Measurements from ENCODE around the gene NAALAD2. TPM values are rescaled to one million over a fixed set of nuclear protein-coding genes. Genes with fewer than 3 reads are reported as not detected.

NAALAD2 gene
- total RNA-seq, 1 donor from 2014 or later = 3.1 TPM

DNA sequence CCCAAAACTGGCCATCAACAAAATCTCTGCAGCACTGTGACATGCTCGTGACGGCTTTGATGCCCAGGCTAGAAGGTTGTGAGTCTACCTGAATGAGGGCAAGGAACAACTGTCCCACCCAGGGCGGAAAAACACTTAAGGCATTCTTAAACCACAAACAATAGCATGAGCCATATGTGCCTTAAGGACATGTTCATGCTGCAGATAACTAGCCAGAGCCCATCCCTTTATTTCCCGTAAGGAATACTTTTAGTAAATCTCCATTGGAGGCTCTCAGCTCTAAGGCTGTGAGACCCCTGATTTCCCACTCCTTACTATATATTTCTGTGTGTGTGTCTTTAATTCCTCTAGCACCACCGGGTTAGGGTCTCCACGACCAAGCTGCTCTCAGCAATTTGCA is 85.0 kb downstream of the NAALAD2 start:
- Histone ChIP-seq H3K4me2 (ENCODE audit: low read length) (no peak overlapping the region), H3K27me3 (ENCODE audit: insufficient read depth, low read length) (no peaks in the 10 kb centered on the region), H3K4me1 (ENCODE audit: insufficient read depth, low read length) (peaks cover 20% of the 10 kb centered on the region), H3K79me2 (ENCODE audit: insufficient read depth, low read length) (peaks cover 89% of the 10 kb centered on the region), H3K9me3 (ENCODE audit: insufficient read depth, low read depth, low read length) (no peaks in the 10 kb centered on the region), H3K9ac (ENCODE audit: low read length) (no peak overlapping the region), H3K36me3 (ENCODE audit: insufficient read depth, low read length) (peaks cover 4% of the 10 kb centered on the region), H2AFZ (ENCODE audit: low read depth, low read length) (no peak overlapping the region), H3K27ac (ENCODE audit: low read depth, low read length) (no peak overlapping the region), H3K4me3 (ENCODE audit: insufficient read depth, low read depth, low read length) (no peak overlapping the region), H4K20me1 (ENCODE audit: insufficient read depth, low read length) (peaks cover 54% of the 10 kb centered on the region)
- H3K36me3 Mint-ChIP-seq (ENCODE audit: low read depth, unreplicated experiment) = no peaks in the 10 kb centered on the region
- H3K4me1 Mint-ChIP-seq (ENCODE audit: low read depth, unreplicated experiment) = peaks cover 9% of the 10 kb centered on the region
- peak overlapping the region; percentile 41 for H3K4me3 Mint-ChIP-seq (ENCODE audit: unreplicated experiment)
- H3K9me3 Mint-ChIP-seq (ENCODE audit: unreplicated experiment) = no peaks in the 10 kb centered on the region
- TF ChIP-seq, protein P1, sequence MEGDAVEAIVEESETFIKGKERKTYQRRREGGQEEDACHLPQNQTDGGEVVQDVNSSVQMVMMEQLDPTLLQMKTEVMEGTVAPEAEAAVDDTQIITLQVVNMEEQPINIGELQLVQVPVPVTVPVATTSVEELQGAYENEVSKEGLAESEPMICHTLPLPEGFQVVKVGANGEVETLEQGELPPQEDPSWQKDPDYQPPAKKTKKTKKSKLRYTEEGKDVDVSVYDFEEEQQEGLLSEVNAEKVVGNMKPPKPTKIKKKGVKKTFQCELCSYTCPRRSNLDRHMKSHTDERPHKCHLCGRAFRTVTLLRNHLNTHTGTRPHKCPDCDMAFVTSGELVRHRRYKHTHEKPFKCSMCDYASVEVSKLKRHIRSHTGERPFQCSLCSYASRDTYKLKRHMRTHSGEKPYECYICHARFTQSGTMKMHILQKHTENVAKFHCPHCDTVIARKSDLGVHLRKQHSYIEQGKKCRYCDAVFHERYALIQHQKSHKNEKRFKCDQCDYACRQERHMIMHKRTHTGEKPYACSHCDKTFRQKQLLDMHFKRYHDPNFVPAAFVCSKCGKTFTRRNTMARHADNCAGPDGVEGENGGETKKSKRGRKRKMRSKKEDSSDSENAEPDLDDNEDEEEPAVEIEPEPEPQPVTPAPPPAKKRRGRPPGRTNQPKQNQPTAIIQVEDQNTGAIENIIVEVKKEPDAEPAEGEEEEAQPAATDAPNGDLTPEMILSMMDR (IDR thresholded peaks at IDR 0.05; ENCODE audit: insufficient read depth, low read depth, low read length) = no peak
- no peak for TF ChIP-seq EZH2 (IDR thresholded peaks at IDR 0.05; ENCODE audit: insufficient read depth, low read length)
- no peaks in the 10 kb centered on the region for H3K27me3 Mint-ChIP-seq (ENCODE audit: low read depth, unreplicated experiment)
- no peak overlapping the region for H3K27ac Mint-ChIP-seq (ENCODE audit: unreplicated experiment)
- FAIRE-seq = no peak
- DNase-seq (ENCODE audit: low read depth) = no peak

DNA sequence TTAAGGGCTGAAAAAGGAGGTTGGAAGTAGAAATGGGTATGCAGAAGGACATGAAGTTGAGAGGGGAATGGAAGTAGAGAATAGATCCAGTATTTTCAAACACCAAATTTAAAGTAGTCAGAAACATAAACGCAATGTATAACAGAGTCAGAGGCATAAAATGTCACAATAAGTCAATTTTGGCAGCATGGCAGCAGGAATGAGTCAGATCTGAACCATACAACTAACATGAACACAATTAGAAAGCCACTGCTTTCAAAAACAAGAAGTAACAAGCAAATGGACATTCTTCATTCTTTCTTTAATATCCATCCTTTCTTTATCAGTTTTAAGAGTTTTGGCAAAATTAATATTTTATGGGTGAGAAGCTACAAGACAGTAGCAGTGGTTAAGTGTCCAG is 85.9 kb downstream of the NAALAD2 start:
- no peaks in the 10 kb centered on the region for H3K9me3 Mint-ChIP-seq (ENCODE audit: unreplicated experiment)
- Histone ChIP-seq H3K27ac (ENCODE audit: low read depth, low read length) (no peak overlapping the region), H3K4me2 (ENCODE audit: low read length) (peak overlapping the region; percentile 93), H3K9ac (ENCODE audit: low read length) (no peak overlapping the region), H3K27me3 (ENCODE audit: insufficient read depth, low read length) (no peaks in the 10 kb centered on the region), H3K4me1 (ENCODE audit: insufficient read depth, low read length) (peaks cover 20% of the 10 kb centered on the region), H3K79me2 (ENCODE audit: insufficient read depth, low read length) (peaks cover 79% of the 10 kb centered on the region), H2AFZ (ENCODE audit: low read depth, low read length) (no peak overlapping the region), H3K4me3 (ENCODE audit: insufficient read depth, low read depth, low read length) (peak overlapping the region; percentile 95), H3K9me3 (ENCODE audit: insufficient read depth, low read depth, low read length) (no peaks in the 10 kb centered on the region), H3K36me3 (ENCODE audit: insufficient read depth, low read length) (no peaks in the 10 kb centered on the region), H4K20me1 (ENCODE audit: insufficient read depth, low read length) (peaks cover 54% of the 10 kb centered on the region)
- H3K27me3 Mint-ChIP-seq (ENCODE audit: low read depth, unreplicated experiment) = no peaks in the 10 kb centered on the region
- peaks cover 9% of the 10 kb centered on the region for H3K4me1 Mint-ChIP-seq (ENCODE audit: low read depth, unreplicated experiment)
- H3K4me3 Mint-ChIP-seq (ENCODE audit: unreplicated experiment) = peak overlapping the region; percentile 22
- no peaks in the 10 kb centered on the region for H3K36me3 Mint-ChIP-seq (ENCODE audit: low read depth, unreplicated experiment)
- FAIRE-seq (peak; percentile 39), DNase-seq (ENCODE audit: low read depth) (peak; percentile 53)
- no peak overlapping the region for H3K27ac Mint-ChIP-seq (ENCODE audit: unreplicated experiment)
- no peak for TF ChIP-seq EZH2 (IDR thresholded peaks at IDR 0.05; ENCODE audit: insufficient read depth, low read length)
- TF ChIP-seq, protein P1 (IDR thresholded peaks at IDR 0.05; ENCODE audit: insufficient read depth, low read depth, low read length) = no peak

DNA sequence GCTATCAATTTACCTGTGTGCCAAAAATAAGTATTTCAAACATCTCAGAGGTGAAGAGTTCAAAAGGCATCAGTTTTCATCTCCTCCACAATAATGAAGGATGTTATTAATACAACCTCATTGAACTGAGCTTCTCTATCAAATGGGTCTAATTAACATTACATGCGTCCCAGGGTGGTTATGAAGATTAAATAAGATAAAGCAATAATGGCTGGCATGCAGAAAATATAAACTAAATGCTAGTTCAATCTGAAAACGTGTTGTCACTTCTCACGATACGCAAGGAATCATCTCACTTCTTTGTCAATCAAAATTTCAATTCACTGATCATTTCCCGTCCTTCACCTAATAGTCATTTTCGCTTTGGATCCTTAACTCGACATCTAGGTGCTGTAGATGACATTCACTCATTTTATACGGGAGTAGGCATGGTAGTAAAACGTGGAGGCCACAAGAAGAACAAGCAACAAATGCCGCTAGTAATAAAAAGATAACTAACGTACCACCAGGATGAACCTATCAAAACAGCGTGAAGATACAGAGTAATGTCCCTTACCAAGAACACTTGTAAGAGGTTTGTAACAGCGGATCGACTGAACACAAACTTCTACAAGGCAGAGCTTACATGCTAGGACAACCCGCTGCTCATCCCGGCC is 87.5 kb downstream of the NAALAD2 start:
- Histone ChIP-seq H3K9ac (ENCODE audit: low read length) (peak overlapping the region; percentile 94), H3K4me3 (ENCODE audit: insufficient read depth, low read depth, low read length) (peak overlapping the region; percentile 95), H3K9me3 (ENCODE audit: insufficient read depth, low read depth, low read length) (no peaks in the 10 kb centered on the region), H3K27me3 (ENCODE audit: insufficient read depth, low read length) (no peaks in the 10 kb centered on the region), H3K4me2 (ENCODE audit: low read length) (peak overlapping the region; percentile 93), H2AFZ (ENCODE audit: low read depth, low read length) (peak overlapping the region; percentile 93), H4K20me1 (ENCODE audit: insufficient read depth, low read length) (peaks cover 49% of the 10 kb centered on the region), H3K36me3 (ENCODE audit: insufficient read depth, low read length) (no peaks in the 10 kb centered on the region), H3K4me1 (ENCODE audit: insufficient read depth, low read length) (peaks cover 20% of the 10 kb centered on the region), H3K79me2 (ENCODE audit: insufficient read depth, low read length) (peaks cover 64% of the 10 kb centered on the region), H3K27ac (ENCODE audit: low read depth, low read length) (peak overlapping the region; percentile 91)
- Mint-ChIP-seq H3K4me1 (ENCODE audit: low read depth, unreplicated experiment) (peaks cover 9% of the 10 kb centered on the region), H3K4me3 (ENCODE audit: unreplicated experiment) (peak overlapping the region; percentile 98), H3K27ac (ENCODE audit: unreplicated experiment) (peak overlapping the region; percentile 96), H3K9me3 (ENCODE audit: unreplicated experiment) (no peaks in the 10 kb centered on the region), H3K27me3 (ENCODE audit: low read depth, unreplicated experiment) (no peaks in the 10 kb centered on the region), H3K36me3 (ENCODE audit: low read depth, unreplicated experiment) (no peaks in the 10 kb centered on the region)
- peak; percentile 5 for FAIRE-seq
- DNase-seq (ENCODE audit: low read depth) = no peak
- TF ChIP-seq, protein P1 (IDR thresholded peaks at IDR 0.05; ENCODE audit: insufficient read depth, low read depth, low read length) = no peak
- TF ChIP-seq EZH2 (IDR thresholded peaks at IDR 0.05; ENCODE audit: insufficient read depth, low read length) = no peak

All from astrocyte (in vitro differentiated cells and primary cell).